HG02588 (cell line): Measurements from ENCODE around the gene SIX5.

ENCODE experiments used
- ATAC-seq: cut with Tn5 transposase; IDR thresholded peaks from one replicate; pipeline ENCODE4 v1.9.1; 2021; ENCODE audit warnings: mild to moderate bottlenecking, moderate library complexity; ENCODE audit not compliant: unreplicated experiment

SIX5 gene

GRCh38 chr19:45716359-45717130, 52.5 kb downstream of the SIX5 start:
- no peak for ATAC-seq

- no peak for ATAC-seq
Measured at GRCh38 chr19:45715139-45715538, 53.9 kb downstream of the SIX5 start.
